Immature natural killer cell (primary cell): ENCODE data around the gene NEK9. TPM values are rescaled to one million over a fixed set of nuclear protein-coding genes. Genes with fewer than 3 reads are reported as not detected.

ENCODE experiments used
- DNase-seq, 3 donors: peaks; one replicate each; pipeline ENCODE4 v3.0.0; 2022; ENCODE audit warnings: mixed read lengths in 1 of 3
- H3K27ac Mint-ChIP-seq, 6 donors: one replicate each; pipeline ENCODE4 v1.8.0; 2020; ENCODE audit warnings: mixed read lengths in 6 of 6, mild to moderate bottlenecking in 5 of 6, inconsistent platforms in 4 of 6, moderate library complexity in 3 of 6
- H3K27me3 Mint-ChIP-seq, 3 donors: one replicate each; pipeline ENCODE4 v1.8.0; 2020 to 2021; ENCODE audit warnings: low read depth in 3 of 3, mild to moderate bottlenecking in 3 of 3, mixed read lengths in 3 of 3, moderate library complexity in 3 of 3, inconsistent platforms in 1 of 3
- H3K36me3 Mint-ChIP-seq, 3 donors: one replicate each; pipeline ENCODE4 v1.8.0; 2020; ENCODE audit warnings: mixed read lengths in 3 of 3, inconsistent platforms in 2 of 3, mild to moderate bottlenecking in 2 of 3
- H3K4me1 Mint-ChIP-seq, 2 donors: one replicate each; pipeline ENCODE4 v1.8.0; 2020; ENCODE audit warnings: inconsistent platforms in 2 of 2, mild to moderate bottlenecking in 2 of 2, mixed read lengths in 2 of 2, moderate library complexity in 1 of 2
- H3K4me3 Mint-ChIP-seq, 5 donors: one replicate each; pipeline ENCODE4 v1.8.0; 2020; ENCODE audit warnings: mild to moderate bottlenecking in 5 of 5, mixed read lengths in 5 of 5, inconsistent platforms in 3 of 5, moderate library complexity in 3 of 5
- H3K9me3 Mint-ChIP-seq, 6 donors: one replicate each; pipeline ENCODE4 v1.8.0; 2020; ENCODE audit warnings: mild to moderate bottlenecking in 6 of 6, mixed read lengths in 6 of 6, inconsistent platforms in 4 of 6, moderate library complexity in 3 of 6
- polyA plus RNA-seq, 3 donors: library from polyadenylated mRNA; unstranded; fragments of 300-500 nt; fragmentation: Illumina TruSeq; gene quantifications; one replicate each; pipeline ENCODE4 v1.2.3, GENCODE V29; 2021

The NEK9 gene
- polyA plus RNA-seq, 3 donors from 2014 or later, result 10.4 to 15.2 (median 12.4) TPM

- peaks cover 25 to 33% of the 10 kb centered on the region in 2 donors for H3K4me1 Mint-ChIP-seq
These were observed 60.2 kb downstream of the NEK9 start for GRCh38 chr14:75066691-75067090.

GRCh38 chr14:75064205-75064567 lies 62.7 kb downstream of the NEK9 start:
- peaks cover 22 to 26% of the 10 kb centered on the region in 2 donors for H3K4me1 Mint-ChIP-seq
- peaks cover 0 to 4% (median 2%) of the 10 kb centered on the region in 3 donors for H3K27me3 Mint-ChIP-seq
- H3K27ac Mint-ChIP-seq, result peak overlapping the region; percentile 82 to 97 (median 94)
- peak overlapping the region; percentile 99 to 100 (median 100) for H3K4me3 Mint-ChIP-seq
- DNase-seq, result no peak
- peaks cover 3 to 4% (median 3%) of the 10 kb centered on the region in 3 donors for H3K36me3 Mint-ChIP-seq
- no peaks in the 10 kb centered on the region for H3K9me3 Mint-ChIP-seq

More at GRCh38 chr14:75066691-75067090, 60.2 kb downstream of the NEK9 start:
- no peaks in the 10 kb centered on the region for H3K36me3 Mint-ChIP-seq
- no peak for DNase-seq
- no peaks in the 10 kb centered on the region for H3K9me3 Mint-ChIP-seq
- no peak overlapping the region for H3K4me3 Mint-ChIP-seq
- H3K27ac Mint-ChIP-seq, result no peak overlapping the region
- peaks cover 0 to 6% (median 4%) of the 10 kb centered on the region in 3 donors for H3K27me3 Mint-ChIP-seq

GRCh38 chr14:75063491-75064204 lies 63.2 kb downstream of the NEK9 start, which contains the start of gene ACYP1:
ACYP1 (minus strand) TSS chr14:75064024; CDS start chr14:75063553, 471 bp downstream.
- H3K36me3 Mint-ChIP-seq, result peaks cover 3 to 4% (median 3%) of the 10 kb centered on the region in 3 donors

GRCh38 chr14:75063013-75063412 lies 63.8 kb downstream of the NEK9 start:
- no peaks in the 10 kb centered on the region for H3K9me3 Mint-ChIP-seq
- H3K27ac Mint-ChIP-seq, result peak overlapping the region; percentile 82 to 97 (median 94)
- peaks cover 22 to 26% of the 10 kb centered on the region in 2 donors for H3K4me1 Mint-ChIP-seq
- DNase-seq, result no peak
- H3K36me3 Mint-ChIP-seq, result peaks cover 3 to 4% (median 3%) of the 10 kb centered on the region in 3 donors
- H3K4me3 Mint-ChIP-seq, result peak overlapping the region; percentile 99 to 100 (median 100)
- H3K27me3 Mint-ChIP-seq, result peaks cover 0 to 4% (median 2%) of the 10 kb centered on the region in 3 donors

More at GRCh38 chr14:75063491-75064204, 63.2 kb downstream of the NEK9 start, which contains the start of gene ACYP1:
- peak; percentile 90 to 92 (median 90) for DNase-seq
- peaks cover 22 to 26% of the 10 kb centered on the region in 2 donors for H3K4me1 Mint-ChIP-seq
- H3K27me3 Mint-ChIP-seq, result peaks cover 0 to 4% (median 2%) of the 10 kb centered on the region in 3 donors
- no peaks in the 10 kb centered on the region for H3K9me3 Mint-ChIP-seq
- H3K27ac Mint-ChIP-seq, result peak within 1 kb of the TSS; percentile 82 to 97 (median 94)
- peak within 1 kb of the TSS; percentile 99 to 100 (median 100) for H3K4me3 Mint-ChIP-seq

GRCh38 chr14:75060420-75060819 lies 66.4 kb downstream of the NEK9 start:
- H3K9me3 Mint-ChIP-seq, result no peaks in the 10 kb centered on the region
- H3K4me3 Mint-ChIP-seq, result no peak overlapping the region
- H3K36me3 Mint-ChIP-seq, result peaks cover 7 to 11% (median 9%) of the 10 kb centered on the region in 3 donors
- H3K27me3 Mint-ChIP-seq, result peaks cover 0 to 6% (median 2%) of the 10 kb centered on the region in 3 donors
- no peak overlapping the region for H3K27ac Mint-ChIP-seq
- H3K4me1 Mint-ChIP-seq, result peaks cover 22 to 26% of the 10 kb centered on the region in 2 donors
- DNase-seq, result no peak

GRCh38 chr14:75059642-75060041 lies 67.2 kb downstream of the NEK9 start:
- DNase-seq, result no peak
- no peak overlapping the region for H3K4me3 Mint-ChIP-seq

GRCh38 chr14:75054421-75054820 lies 72.4 kb downstream of the NEK9 start:
- Mint-ChIP-seq H3K27ac (no peak overlapping the region), H3K4me1 (peaks cover 19 to 22% of the 10 kb centered on the region in 2 donors), H3K4me3 (no peak overlapping the region), H3K27me3 (peaks cover 7 to 10% (median 10%) of the 10 kb centered on the region in 3 donors), H3K36me3 (peaks cover 4 to 12% (median 10%) of the 10 kb centered on the region in 3 donors), H3K9me3 (no peaks in the 10 kb centered on the region)
- DNase-seq, result no peak

More at GRCh38 chr14:75059642-75060041, 67.2 kb downstream of the NEK9 start:
- H3K4me1 Mint-ChIP-seq, result peaks cover 19 to 22% of the 10 kb centered on the region in 2 donors
- peaks cover 0 to 6% (median 2%) of the 10 kb centered on the region in 3 donors for H3K27me3 Mint-ChIP-seq
- peaks cover 9 to 12% (median 11%) of the 10 kb centered on the region in 3 donors for H3K36me3 Mint-ChIP-seq
- H3K27ac Mint-ChIP-seq, result no peak overlapping the region
- H3K9me3 Mint-ChIP-seq, result no peaks in the 10 kb centered on the region

GRCh38 chr14:75053396-75054291 lies 73.2 kb downstream of the NEK9 start:
- Mint-ChIP-seq H3K4me1 (peaks cover 19 to 24% of the 10 kb centered on the region in 2 donors), H3K27me3 (peaks cover 7 to 10% (median 10%) of the 10 kb centered on the region in 3 donors), H3K36me3 (peaks cover 4 to 14% (median 10%) of the 10 kb centered on the region in 3 donors), H3K4me3 (no peak overlapping the region), H3K9me3 (no peaks in the 10 kb centered on the region), H3K27ac (peak overlapping the region in 2 of 6 donors; percentile 8 to 28)
- DNase-seq, result no peak

GRCh38 chr14:75051556-75051899 lies 75.3 kb downstream of the NEK9 start:
- no peaks in the 10 kb centered on the region for H3K9me3 Mint-ChIP-seq
- peak overlapping the region; percentile 82 to 95 (median 92) for H3K27ac Mint-ChIP-seq
- peaks cover 7 to 10% (median 10%) of the 10 kb centered on the region in 3 donors for H3K27me3 Mint-ChIP-seq
- peaks cover 19 to 35% of the 10 kb centered on the region in 2 donors for H3K4me1 Mint-ChIP-seq
- DNase-seq, result no peak
- H3K4me3 Mint-ChIP-seq, result peak overlapping the region; percentile 94 to 96 (median 94)
- peaks cover 4 to 12% (median 9%) of the 10 kb centered on the region in 3 donors for H3K36me3 Mint-ChIP-seq

- no peaks in the 10 kb centered on the region for H3K9me3 Mint-ChIP-seq
- peak within 1 kb of the TSS; percentile 82 to 95 (median 92) for H3K27ac Mint-ChIP-seq
- DNase-seq, result peak; percentile 76 to 82 (median 82)
- peaks cover 19 to 38% of the 10 kb centered on the region in 2 donors for H3K4me1 Mint-ChIP-seq
- peaks cover 4 to 10% (median 7%) of the 10 kb centered on the region in 3 donors for H3K36me3 Mint-ChIP-seq
- peak within 1 kb of the TSS; percentile 94 to 96 (median 94) for H3K4me3 Mint-ChIP-seq
- H3K27me3 Mint-ChIP-seq, result peaks cover 6 to 10% (median 10%) of the 10 kb centered on the region in 3 donors
These were observed 75.8 kb downstream of the NEK9 start, which contains the start of gene MLH3 for GRCh38 chr14:75050852-75051555. MLH3 (minus strand) TSS chr14:75051467; CDS start chr14:75049655, 1,812 bp downstream.

GRCh38 chr14:75049731-75050201 lies 77.1 kb downstream of the NEK9 start:
- Mint-ChIP-seq H3K27me3 (peaks cover 6 to 10% (median 10%) of the 10 kb centered on the region in 3 donors), H3K36me3 (peaks cover 0 to 6% (median 0%) of the 10 kb centered on the region in 3 donors), H3K4me3 (peak overlapping the region; percentile 62 to 96 (median 94)), H3K9me3 (no peaks in the 10 kb centered on the region), H3K4me1 (peaks cover 21 to 50% of the 10 kb centered on the region in 2 donors), H3K27ac (peak overlapping the region in 2 of 6 donors; percentile 1 to 56)
- no peak for DNase-seq

GRCh38 chr14:75049136-75049535 lies 77.7 kb downstream of the NEK9 start:
- H3K27me3 Mint-ChIP-seq, result peaks cover 6 to 10% (median 10%) of the 10 kb centered on the region in 3 donors
- no peak for DNase-seq
- no peaks in the 10 kb centered on the region for H3K9me3 Mint-ChIP-seq
- H3K36me3 Mint-ChIP-seq, result peaks cover 0 to 3% (median 0%) of the 10 kb centered on the region in 3 donors
- peaks cover 22 to 56% of the 10 kb centered on the region in 2 donors for H3K4me1 Mint-ChIP-seq
- H3K27ac Mint-ChIP-seq, result no peak overlapping the region
- no peak overlapping the region for H3K4me3 Mint-ChIP-seq
